Measurements from ENCODE around the gene USP48.
A peak's percentile ranks its signal among the peaks of the same experiment; 100 is the strongest.

The USP48 gene

GRCh38 chr1:21741206-21741605, 41.7 kb downstream of the USP48 start:
- no peak for DNase-seq (ENCODE audit: low read depth)
- no peak for TF ChIP-seq CTCF (IDR thresholded peaks at IDR 0.05; ENCODE audit: low read length, missing control alignments)
- H3K4me3 ChIP-seq (replicated peaks; ENCODE audit: low read depth, low read length) = no peak overlapping the region

DNA sequence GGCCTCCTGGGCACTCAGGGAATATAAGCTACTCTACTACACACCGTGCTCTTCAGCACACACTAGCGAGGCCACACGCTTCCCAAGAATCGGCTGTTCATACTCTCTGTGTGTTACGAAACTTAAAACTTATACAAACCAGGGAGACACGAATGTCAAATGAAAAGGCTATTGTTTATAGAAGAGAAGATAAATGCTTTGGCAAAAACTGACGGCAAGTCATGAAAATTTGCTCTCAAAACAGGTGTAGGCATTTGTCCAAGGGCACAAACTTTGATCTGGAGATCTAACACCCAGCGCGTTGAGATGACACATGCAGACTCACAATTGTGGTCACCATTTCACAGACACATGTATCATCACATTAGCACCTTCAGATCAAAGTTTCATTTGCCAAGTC, 46.1 kb downstream of the USP48 start:
- H3K4me3 ChIP-seq (replicated peaks; ENCODE audit: low read depth, low read length) = no peak overlapping the region
- DNase-seq (ENCODE audit: low read depth) = no peak
- no peak for TF ChIP-seq CTCF (IDR thresholded peaks at IDR 0.05; ENCODE audit: low read length, missing control alignments)

DNA sequence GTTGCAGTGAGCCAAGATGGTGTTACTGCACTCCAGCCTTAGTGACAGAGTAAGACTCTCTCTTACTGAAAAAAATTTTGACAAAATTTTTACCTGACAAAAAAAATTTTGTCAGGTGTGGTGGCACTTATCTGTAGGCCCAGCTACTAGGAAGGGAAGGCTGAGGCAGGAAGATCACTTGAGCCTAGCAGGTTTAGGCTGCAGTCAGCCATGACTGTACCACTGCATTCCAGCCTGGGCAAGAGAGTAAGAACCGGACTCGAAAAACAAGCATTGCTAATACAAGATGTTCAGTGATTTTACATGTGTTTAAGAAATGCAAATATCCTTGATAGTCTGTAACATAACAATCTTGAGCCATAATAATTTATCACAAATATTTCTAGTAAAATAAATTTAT, 46.9 kb downstream of the USP48 start:
- DNase-seq (ENCODE audit: low read depth) = no peak
- no peak overlapping the region for H3K4me3 ChIP-seq (replicated peaks; ENCODE audit: low read depth, low read length)
- no peak for TF ChIP-seq CTCF (IDR thresholded peaks at IDR 0.05; ENCODE audit: low read length, missing control alignments)

DNA sequence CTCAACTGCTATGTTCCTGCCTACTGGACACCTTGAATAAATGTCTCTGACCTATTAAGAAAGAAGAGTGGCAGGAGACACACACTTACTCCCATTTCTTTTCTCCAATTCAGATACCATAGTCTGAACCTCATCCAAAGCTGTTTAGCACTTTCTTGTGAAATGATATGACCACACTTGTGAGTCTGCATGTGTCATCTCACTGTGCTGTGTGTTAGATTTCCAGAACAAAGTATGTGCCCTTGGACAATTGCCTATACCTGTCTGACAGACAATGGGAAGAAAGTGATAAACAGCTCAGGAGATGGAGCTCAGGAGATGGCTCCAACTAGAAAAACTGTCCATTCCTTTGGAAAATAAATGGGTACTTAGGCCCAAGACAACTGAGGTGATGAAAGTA, 48.4 kb downstream of the USP48 start:
- DNase-seq (ENCODE audit: low read depth) = peak; percentile 14
- TF ChIP-seq CTCF (IDR thresholded peaks at IDR 0.05; ENCODE audit: low read length, missing control alignments) = no peak
- no peak overlapping the region for H3K4me3 ChIP-seq (replicated peaks; ENCODE audit: low read depth, low read length)

DNA sequence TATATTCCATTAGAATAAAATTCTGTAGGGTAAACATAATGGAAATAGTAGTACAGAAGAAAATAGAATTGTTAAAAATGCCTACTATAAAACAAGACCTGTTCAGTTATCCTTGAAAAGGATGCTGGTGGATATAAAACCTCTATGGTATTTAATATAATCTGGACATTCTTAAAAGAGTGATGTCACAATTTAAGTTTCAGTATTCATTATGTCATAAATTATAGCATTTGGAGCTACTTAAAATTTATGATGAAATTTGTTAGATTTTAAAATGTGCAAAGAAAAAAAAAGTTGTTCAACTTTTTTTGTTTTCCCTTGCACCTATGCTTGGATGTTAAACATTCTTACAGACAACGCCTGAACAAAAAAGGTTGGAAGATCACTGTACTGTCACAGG, 50.3 kb downstream of the USP48 start:
- H3K4me3 ChIP-seq (replicated peaks; ENCODE audit: low read depth, low read length) = no peak overlapping the region
- no peak for TF ChIP-seq CTCF (IDR thresholded peaks at IDR 0.05; ENCODE audit: low read length, missing control alignments)
- DNase-seq (ENCODE audit: low read depth) = no peak

DNA sequence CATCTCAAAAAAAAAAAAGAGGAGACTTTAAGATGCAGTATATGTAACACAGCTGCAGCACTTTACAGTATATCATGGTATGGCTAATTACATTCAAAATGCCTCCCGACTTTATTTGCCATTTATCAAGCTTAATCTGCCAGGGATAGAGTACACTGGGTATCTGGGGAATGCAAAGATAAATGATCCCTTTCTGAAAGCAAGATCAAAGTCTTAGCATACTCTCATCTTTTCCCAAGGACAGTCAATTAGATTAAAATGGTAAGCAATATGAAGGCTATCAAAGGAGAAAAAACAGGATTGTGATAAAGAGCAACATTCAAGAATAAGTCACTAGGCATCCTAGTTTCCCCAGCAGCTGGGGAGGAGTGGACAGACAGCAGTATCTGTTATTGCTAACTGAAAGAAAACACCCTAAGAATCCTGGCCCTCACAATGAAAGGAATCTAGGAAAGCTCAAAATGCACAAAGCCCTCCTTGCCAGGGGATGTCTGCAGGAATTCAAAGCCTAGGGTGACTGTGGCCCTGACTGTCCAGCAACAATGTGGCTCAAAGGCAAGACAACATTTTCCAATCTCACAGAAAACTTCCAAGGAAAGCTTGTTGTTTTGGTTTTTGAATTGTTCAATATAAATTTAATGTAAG, 57.1 kb downstream of the USP48 start:
- TF ChIP-seq CTCF (IDR thresholded peaks at IDR 0.05; ENCODE audit: low read length, missing control alignments) = no peak
- no peak overlapping the region for H3K4me3 ChIP-seq (replicated peaks; ENCODE audit: low read depth, low read length)
- DNase-seq (ENCODE audit: low read depth) = no peak

DNA sequence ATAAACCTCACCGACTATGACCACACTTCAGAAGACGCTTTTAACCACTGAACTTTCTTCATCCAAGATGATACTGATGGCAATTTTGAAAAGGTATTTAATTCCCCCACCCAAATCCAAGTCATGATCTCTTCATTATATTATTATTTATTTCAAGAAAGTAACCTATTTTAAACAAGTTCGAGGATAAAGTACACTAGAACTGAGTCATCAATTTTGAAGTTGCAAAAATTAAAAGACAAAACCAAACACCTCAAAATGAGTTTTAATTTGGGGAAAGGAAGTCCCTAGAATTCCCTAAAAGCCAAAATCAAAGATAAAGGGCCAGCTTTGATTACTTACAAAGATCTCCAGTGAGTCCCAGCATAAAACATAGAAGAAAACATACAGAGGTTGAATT, 58.4 kb downstream of the USP48 start:
- no peak for DNase-seq (ENCODE audit: low read depth)
- no peak overlapping the region for H3K4me3 ChIP-seq (replicated peaks; ENCODE audit: low read depth, low read length)
- no peak for TF ChIP-seq CTCF (IDR thresholded peaks at IDR 0.05; ENCODE audit: low read length, missing control alignments)

Measured in fibroblast of pulmonary artery (primary cell).